ENCODE data around the gene NGEF.
A peak's percentile ranks its signal among the peaks of the same experiment; 100 is the strongest.
"Not testable (repeated sequence)": the region's sequence is repeated elsewhere in the genome, so short reads cannot be mapped to it uniquely, and the experiment has no call there.

Gene NGEF, protein sequence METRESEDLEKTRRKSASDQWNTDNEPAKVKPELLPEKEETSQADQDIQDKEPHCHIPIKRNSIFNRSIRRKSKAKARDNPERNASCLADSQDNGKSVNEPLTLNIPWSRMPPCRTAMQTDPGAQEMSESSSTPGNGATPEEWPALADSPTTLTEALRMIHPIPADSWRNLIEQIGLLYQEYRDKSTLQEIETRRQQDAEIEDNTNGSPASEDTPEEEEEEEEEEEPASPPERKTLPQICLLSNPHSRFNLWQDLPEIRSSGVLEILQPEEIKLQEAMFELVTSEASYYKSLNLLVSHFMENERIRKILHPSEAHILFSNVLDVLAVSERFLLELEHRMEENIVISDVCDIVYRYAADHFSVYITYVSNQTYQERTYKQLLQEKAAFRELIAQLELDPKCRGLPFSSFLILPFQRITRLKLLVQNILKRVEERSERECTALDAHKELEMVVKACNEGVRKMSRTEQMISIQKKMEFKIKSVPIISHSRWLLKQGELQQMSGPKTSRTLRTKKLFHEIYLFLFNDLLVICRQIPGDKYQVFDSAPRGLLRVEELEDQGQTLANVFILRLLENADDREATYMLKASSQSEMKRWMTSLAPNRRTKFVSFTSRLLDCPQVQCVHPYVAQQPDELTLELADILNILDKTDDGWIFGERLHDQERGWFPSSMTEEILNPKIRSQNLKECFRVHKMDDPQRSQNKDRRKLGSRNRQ

DNA sequence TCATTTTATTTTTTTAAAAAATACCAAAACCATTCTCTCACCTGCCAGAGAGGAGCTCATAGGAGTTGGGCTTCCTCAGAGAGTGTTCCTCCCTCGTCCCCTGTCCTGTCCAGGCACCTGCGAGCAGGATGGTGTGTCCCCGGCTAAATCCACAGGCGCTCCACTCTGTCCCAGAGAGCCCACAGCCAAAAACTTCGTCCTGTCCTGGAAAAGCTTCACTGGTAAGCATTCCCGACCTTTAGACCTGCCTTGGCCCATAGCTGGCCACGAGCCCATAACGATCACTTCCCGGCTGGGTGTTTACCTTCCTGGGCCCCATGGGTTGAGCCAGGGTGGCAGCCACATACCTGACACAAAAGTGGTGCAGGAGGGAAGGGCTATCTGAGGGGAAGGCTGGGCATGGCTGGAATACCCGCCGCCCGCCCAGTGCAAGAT is at the start of gene NGEF:
Gene NGEF, minus strand, starts transcription at position 230 of the 435 bp plus-strand sequence. CDS start 38,366 bp downstream, outside the sequence.
- H3K4me1 Mint-ChIP-seq, result no peaks in the 10 kb centered on the region
- no peaks in the 10 kb centered on the region for H3K27me3 Mint-ChIP-seq
- H3K36me3 Mint-ChIP-seq, result no peaks in the 10 kb centered on the region
- H3K27ac Mint-ChIP-seq, result no peak within 1 kb of the TSS
- H3K9me3 Mint-ChIP-seq, result no peaks in the 10 kb centered on the region
- no peak within 1 kb of the TSS for H3K4me3 Mint-ChIP-seq

DNA sequence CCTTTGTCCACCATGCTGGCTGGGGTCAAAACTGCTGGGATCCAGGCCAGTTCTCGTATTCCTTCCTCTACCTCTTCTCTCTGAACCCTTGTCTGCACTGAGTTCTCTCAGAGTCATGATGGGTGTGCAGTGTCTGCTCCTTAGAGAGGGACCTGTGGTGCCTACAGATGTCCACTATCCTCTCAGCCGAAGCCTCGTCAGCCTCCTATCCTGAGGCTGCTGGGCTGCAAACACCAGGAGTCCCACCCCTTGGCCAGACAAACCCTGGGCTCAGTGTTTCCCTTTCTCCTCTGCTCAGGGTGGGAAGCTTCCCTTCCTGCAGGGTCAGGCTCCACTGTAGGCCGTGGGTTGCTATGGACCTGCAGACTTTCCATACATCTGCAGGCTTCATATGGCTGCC is 49.4 kb upstream of the NGEF start:
- Mint-ChIP-seq H3K9me3 (no peaks in the 10 kb centered on the region), H3K4me3 (peak overlapping the region; percentile 94), H3K4me1 (peaks cover 66% of the 10 kb centered on the region), H3K36me3 (peaks cover 7% of the 10 kb centered on the region), H3K27ac (peak overlapping the region; percentile 92), H3K27me3 (no peaks in the 10 kb centered on the region)

DNA sequence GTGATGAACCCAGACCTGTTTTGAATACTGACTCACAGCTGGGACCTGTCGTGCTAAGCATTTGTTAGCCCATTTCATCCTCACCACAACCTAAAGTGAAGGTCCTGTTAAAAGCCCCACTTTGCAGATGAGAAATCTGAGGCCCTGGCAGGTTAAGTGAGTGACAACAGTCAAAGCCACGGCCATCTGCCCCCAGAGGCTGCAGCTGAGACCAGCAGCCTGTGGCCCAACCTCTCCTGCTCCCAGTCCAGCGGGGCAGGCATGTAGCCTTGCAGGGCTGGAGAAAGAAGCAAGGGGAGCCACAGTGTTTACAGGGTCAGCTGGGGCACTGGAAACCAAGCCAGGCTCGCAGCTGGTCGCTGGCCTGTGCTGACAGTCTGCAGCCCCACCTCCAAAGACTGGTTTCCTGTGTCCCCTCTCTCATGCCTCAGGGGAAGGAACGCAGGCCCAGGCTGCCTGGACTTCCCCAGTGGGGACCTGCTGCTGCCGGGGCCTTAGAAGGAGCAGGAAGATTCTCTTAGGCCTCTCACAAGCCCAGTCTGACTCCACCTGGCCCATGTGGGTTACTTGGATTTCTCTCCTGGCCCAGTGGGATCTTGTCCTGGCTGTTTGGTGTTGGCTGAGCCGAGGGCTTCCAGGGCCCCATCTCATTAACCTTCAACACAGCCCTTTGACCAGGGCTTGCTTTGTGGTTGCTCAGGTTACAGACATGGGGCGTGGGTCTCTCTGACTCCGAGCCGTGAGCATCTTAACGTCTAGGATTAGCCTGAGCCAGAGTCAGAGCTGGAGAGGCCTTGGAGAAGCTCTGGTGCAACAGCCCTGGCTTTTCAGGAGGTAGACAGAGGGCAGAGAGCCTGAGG is 48.8 kb upstream of the NGEF start:
- Mint-ChIP-seq H3K27ac (peak overlapping the region; percentile 95), H3K4me1 (peaks cover 60% of the 10 kb centered on the region), H3K27me3 (no peaks in the 10 kb centered on the region), H3K36me3 (peaks cover 3% of the 10 kb centered on the region), H3K4me3 (peak overlapping the region; percentile 94), H3K9me3 (no peaks in the 10 kb centered on the region)

DNA sequence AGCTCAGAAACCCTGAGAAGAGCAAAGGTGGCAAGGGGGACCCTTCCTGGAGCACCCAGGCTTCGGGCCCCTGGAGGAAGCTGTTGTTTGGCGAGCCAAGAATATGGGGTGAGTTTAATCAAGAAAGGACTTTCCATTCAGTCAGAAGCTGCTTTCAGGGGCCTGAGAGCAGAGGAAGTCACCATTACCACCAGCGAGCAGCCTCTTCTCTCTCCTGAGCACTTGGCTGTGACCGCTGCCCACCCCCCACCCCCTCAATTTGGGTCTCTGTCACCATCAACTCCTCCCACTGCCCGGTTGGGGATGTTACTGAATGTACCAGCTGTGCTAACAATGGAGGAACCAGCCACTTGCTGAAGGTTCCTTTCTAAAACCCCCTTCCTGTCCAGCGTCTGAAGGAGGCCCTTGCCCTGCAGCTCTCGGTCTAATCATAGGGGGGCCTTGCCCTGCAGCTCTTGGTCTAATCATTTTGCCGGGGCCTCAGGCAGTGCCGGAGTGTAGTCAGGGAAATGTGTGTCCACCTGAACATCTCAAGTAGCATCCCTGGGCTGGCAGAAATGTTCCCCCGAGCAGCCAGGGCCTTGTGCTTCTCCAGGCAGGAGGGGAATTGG is 48.0 kb upstream of the NGEF start:
- Mint-ChIP-seq H3K4me1 (peaks cover 55% of the 10 kb centered on the region), H3K9me3 (no peaks in the 10 kb centered on the region), H3K27me3 (no peaks in the 10 kb centered on the region), H3K36me3 (peaks cover 3% of the 10 kb centered on the region), H3K27ac (peak overlapping the region; percentile 95), H3K4me3 (peak overlapping the region; percentile 94)

DNA sequence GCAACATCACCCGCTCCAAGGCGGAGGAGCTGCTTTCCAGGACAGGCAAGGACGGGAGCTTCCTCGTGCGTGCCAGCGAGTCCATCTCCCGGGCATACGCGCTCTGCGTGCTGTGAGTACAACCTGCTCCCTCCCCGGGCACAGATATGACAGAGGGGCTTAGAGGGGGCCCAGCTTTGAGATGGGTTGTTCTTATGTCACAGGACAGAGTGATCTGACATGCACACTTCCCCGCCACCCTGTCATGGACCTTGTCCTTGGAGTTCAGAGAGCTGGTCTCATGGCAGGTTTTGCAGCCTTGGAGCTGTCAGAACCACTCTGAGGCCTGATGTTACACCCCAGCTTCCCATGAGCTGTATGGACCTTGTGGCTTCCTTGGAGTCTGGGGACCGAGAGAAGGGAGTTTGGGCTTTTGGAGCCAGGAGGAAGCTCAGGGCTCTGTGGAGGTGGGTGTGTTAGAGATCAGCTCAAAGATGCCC is 47.5 kb upstream of the NGEF start:
- peaks cover 3% of the 10 kb centered on the region for H3K36me3 Mint-ChIP-seq
- H3K27me3 Mint-ChIP-seq, result no peaks in the 10 kb centered on the region
- H3K9me3 Mint-ChIP-seq, result no peaks in the 10 kb centered on the region
- peak overlapping the region; percentile 94 for H3K4me3 Mint-ChIP-seq
- peak overlapping the region; percentile 95 for H3K27ac Mint-ChIP-seq
- peaks cover 52% of the 10 kb centered on the region for H3K4me1 Mint-ChIP-seq

DNA sequence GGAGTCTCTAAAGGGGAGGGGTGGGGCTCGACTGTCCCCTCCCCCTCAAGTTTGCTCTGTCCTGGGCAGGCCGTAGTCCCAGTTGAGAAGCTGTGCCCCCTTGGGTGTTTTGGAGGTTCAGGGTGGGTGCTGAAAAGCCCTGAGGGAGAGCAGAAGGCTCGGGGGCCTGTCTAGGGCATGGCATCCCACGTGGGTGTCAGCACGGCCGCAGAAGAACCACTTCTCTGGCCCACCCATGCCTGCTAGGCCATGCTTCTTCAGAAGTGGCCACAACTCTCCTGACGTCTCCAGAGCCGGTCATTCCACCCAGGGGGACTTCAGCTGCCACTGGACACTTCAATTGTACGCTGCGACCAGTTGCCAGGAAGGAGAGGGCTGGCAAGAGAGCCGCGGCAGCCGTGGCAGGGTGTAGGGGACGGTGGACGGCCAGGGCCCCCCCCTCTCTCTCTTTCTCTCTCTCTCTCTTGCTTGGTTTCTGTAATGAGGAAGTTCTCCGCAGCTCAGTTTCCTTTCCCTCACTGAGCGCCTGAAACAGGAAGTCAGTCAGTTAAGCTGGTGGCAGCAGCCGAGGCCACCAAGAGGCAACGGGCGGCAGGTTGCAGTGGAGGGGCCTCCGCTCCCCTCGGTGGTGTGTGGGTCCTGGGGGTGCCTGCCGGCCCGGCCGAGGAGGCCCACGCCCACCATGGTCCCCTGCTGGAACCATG is 46.9 kb upstream of the NGEF start, which contains the start of gene INPP5D:
Gene INPP5D, plus strand, starts transcription at position 546 of the 704 bp plus-strand sequence. Its CDS starts 137 bp downstream, at position 683.
- Mint-ChIP-seq H3K27ac (peak within 1 kb of the TSS; percentile 95), H3K4me3 (peak within 1 kb of the TSS; percentile 94), H3K36me3 (peaks cover 3% of the 10 kb centered on the region), H3K4me1 (peaks cover 46% of the 10 kb centered on the region), H3K27me3 (no peaks in the 10 kb centered on the region), H3K9me3 (no peaks in the 10 kb centered on the region)

DNA sequence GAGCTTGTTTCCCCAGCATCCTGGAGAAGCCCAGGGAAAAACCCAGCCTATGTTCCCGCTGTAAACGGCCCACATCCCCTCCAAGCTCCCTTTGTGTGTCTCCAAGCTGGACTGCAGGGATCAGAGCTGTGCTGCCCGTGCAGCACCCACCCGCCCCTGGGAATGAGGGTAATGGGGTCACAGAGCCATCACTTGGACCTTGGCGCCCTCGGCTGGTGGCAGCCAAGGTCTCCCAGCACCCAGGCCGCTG is 46.4 kb upstream of the NGEF start:
- Mint-ChIP-seq H3K27ac (peak overlapping the region; percentile 95), H3K4me3 (peak overlapping the region; percentile 94), H3K36me3 (peaks cover under 1% of the 10 kb centered on the region), H3K27me3 (no peaks in the 10 kb centered on the region), H3K4me1 (peaks cover 41% of the 10 kb centered on the region), H3K9me3 (no peaks in the 10 kb centered on the region)

DNA sequence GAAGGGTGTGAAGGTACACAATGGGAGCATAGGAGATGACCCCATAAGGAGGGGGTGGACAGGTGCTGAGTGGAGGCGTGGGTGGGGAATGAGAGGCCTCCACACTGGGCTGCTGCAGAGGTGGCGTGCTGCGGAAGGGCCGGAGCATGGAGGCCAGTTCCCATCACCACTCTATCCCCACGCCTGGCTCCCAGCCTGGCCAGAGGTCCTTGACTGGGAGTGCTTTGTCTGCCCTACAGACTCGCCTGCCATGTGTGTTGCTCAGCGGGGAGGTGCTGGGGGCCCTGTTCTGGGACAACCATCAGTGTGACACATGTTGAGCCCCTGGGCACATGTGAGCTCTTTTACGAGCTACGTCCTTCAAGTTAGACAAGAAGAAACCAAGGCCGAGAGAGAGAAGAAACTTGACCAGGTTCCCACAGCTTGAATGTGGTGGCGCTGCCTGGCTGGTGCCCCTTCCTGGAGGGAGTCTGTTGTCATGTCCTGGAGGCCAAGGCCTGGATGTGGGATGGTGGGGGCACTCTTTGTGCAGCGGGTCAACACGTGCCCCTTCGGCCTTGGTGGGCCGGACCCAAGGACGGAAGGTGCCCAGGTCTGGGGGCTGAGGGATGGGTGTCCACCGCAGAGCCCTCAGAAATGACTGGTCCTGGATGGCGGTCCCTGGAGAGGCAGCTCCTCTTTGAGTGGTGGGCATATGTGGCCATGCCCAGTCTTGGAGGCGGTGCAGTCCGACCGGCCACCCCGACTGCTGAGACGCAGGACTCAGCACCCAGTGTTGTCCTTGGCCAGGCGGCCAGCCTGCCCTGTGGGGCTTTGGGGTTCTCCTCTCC is 45.9 kb upstream of the NGEF start:
- Mint-ChIP-seq H3K27ac (peak overlapping the region; percentile 86), H3K4me1 (peaks cover 39% of the 10 kb centered on the region), H3K36me3 (no peaks in the 10 kb centered on the region), H3K4me3 (peak overlapping the region; percentile 21), H3K27me3 (no peaks in the 10 kb centered on the region), H3K9me3 (no peaks in the 10 kb centered on the region)

DNA sequence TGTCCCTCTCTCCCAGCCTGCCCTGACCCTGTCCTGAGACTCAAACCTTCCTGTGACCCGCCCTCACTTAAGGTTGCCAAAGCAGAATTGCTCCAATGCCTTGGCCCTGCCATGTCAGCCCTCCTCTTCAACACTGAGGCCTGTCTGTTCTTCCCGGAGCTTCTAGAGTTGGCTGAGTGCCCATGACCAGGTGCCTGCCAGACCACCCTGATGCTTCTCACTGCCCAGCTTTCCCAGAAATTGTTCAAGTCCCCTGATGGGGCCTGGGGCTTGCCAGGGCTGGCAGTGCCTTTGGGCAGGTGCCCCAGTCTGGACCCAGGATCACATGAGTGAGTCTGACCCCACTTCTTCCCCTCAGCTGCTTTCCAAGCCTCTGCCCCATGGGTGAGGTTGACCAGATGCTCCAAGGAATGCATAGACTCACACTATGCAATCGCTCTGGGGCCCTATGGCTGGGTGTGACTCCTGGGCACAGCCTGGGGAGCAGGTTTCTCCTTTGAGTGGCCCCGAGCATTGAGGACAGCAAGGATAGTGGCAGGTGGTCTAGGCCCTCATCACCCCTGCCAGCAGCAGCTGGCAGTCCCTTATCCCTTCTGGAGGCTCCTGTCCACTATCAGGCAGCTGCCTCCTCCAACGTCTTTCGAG is 44.0 kb upstream of the NGEF start:
- H3K36me3 Mint-ChIP-seq, result no peaks in the 10 kb centered on the region
- H3K9me3 Mint-ChIP-seq, result no peaks in the 10 kb centered on the region
- H3K4me1 Mint-ChIP-seq, result peaks cover 24% of the 10 kb centered on the region
- H3K4me3 Mint-ChIP-seq, result no peak overlapping the region
- no peaks in the 10 kb centered on the region for H3K27me3 Mint-ChIP-seq
- peak overlapping the region; percentile 88 for H3K27ac Mint-ChIP-seq

DNA sequence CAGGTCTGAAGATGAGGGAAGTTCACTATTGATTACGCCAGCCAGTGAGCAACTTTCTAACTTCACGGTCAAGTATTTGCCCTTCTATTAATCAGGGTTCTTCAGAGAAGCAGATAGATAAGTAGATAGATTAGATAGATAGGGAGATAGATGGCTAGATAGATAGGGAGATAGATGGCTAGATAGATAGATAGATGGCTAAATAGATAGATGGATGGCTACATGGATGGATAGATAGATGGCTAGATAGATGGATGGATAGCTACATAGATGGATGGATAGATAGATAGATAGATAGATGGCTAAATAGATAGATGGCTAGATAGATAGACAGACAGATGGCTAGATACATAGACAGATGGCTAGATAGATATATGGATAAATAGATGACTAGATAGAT is 42.3 kb upstream of the NGEF start:
- H3K27ac Mint-ChIP-seq, result no peak overlapping the region
- H3K9me3 Mint-ChIP-seq, result no peaks in the 10 kb centered on the region
- H3K4me3 Mint-ChIP-seq, result no peak overlapping the region
- H3K27me3 Mint-ChIP-seq, result no peaks in the 10 kb centered on the region
- H3K36me3 Mint-ChIP-seq, result no peaks in the 10 kb centered on the region
- H3K4me1 Mint-ChIP-seq, result peaks cover 20% of the 10 kb centered on the region

DNA sequence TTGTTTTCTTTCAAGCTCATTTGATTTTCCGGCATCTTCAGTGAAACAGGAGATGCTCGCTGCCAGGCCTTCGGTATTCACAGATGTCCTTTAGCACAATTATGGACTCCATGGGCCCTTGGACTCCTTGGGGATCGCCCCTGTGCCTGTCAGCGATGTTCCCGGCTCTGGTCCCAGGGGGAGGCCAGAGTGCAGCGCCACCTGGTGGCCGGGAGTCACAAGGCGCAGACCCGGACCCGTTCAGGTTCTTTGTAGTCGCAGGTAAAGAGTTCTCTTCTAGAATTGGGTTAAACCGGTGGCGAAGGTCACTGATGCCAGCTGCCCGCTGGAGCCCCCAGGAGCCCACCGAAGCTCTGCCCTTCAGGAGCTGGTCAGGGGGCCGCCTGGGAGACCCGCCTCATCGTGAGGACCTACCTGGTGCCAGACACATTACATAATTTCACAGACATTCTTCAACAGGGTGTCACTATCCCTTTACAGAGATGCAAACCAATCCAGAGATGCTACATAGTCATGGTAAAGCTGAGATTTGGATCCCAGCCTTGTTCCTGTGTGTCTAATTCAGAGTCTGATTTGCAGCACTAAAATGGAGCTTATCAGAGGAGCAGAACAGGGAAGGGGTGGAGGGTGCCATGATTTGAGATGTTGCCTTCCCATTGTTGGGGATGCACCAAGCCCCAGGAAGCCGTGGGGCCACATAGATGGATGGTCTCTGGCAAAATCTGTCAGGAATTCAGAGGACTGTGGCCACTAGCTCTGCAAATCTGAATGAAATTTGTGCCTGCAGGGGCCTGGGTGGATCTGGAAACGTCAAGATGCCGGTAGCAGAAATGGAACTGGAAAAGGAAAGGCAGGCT is 41.1 kb upstream of the NGEF start:
- Mint-ChIP-seq H3K4me3 (no peak overlapping the region), H3K36me3 (no peaks in the 10 kb centered on the region), H3K9me3 (no peaks in the 10 kb centered on the region), H3K4me1 (peaks cover 19% of the 10 kb centered on the region), H3K27me3 (no peaks in the 10 kb centered on the region), H3K27ac (peak overlapping the region; percentile 68)

DNA sequence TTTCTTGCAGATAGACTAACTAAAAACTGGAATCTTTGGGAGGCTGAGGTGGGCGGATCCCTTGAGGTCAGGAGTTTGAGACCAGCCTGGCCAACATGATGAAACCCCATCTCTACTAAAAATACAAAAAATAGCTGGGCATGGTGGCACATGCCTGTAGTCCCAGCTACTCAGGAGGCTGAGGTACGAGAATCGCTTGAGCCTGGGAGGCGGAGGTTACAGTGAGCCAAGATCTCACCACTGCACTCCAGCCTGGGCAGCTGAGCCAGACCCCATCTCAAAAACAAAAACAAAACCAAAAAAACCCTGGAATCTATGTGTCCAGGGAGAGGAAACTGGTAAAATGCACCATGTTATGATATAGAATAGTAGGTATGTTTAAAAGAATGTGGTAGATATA is 39.5 kb upstream of the NGEF start:
- H3K4me3 Mint-ChIP-seq, H3K27ac Mint-ChIP-seq, H3K27me3 Mint-ChIP-seq, H3K9me3 Mint-ChIP-seq, H3K36me3 Mint-ChIP-seq: not testable (repeated sequence)
- H3K4me1 Mint-ChIP-seq, result peaks cover 13% of the 10 kb centered on the region
